ENCODE data around the gene URB1. TPM values are rescaled to one million over a fixed set of nuclear protein-coding genes. Genes with fewer than 3 reads are reported as not detected.

Gene URB1
- total and polyA plus RNA-seq, 2 of the 8 experiments (the other 6 are each of a cell fraction or from before 2014, with no cell fraction given), result 8.1 to 28.9 TPM

GRCh38 chr21:32321480-32321879 is 71.3 kb downstream of the URB1 start:
- H3K23me2 ChIP-seq (ENCODE audit: low read depth, low read length), result no peaks in the 10 kb centered on the region
- H3K14ac ChIP-seq (ENCODE audit: insufficient read length), result no peak overlapping the region
- no peaks in the 10 kb centered on the region for H3K79me2 ChIP-seq (ENCODE audit: control insufficient read depth in 1 of 2, insufficient read depth in 2 of 2, low read length in 2 of 2)
- no peak overlapping the region for H4K5ac ChIP-seq (ENCODE audit: insufficient read length, low read depth, low read length)
- no peak overlapping the region for H2BK20ac ChIP-seq (ENCODE audit: low read length)
- H3K18ac ChIP-seq (ENCODE audit: extremely low read depth, low read length), result no peak overlapping the region
- peaks cover 3% of the 10 kb centered on the region; the same call in 1 of the 2 replicates for H3K79me1 ChIP-seq (ENCODE audit: low read depth, low read length)
- no peak overlapping the region for H2AFZ ChIP-seq (ENCODE audit: low read length)
- no peak overlapping the region for H4K91ac ChIP-seq (replicated peaks; ENCODE audit: insufficient read length, low read length)
- H3K27ac ChIP-seq (ENCODE audit: low read depth, low read length), result no peak overlapping the region
- H3K9me3 ChIP-seq (ENCODE audit: insufficient read depth in 2 of 2, low read depth in 1 of 2, low read length in 1 of 2), result no peaks in the 10 kb centered on the region
- H3K56ac ChIP-seq (replicated peaks; ENCODE audit: insufficient read length, low read depth, low read length), result no peak overlapping the region
- DNase-seq (ENCODE audit: low read depth in 1 of 2, low spot score in 2 of 2) (no peak), FAIRE-seq (no peak)
- ChIA-PET POLR2A (ENCODE audit: partially characterized antibody) (no interaction called here), CTCF (ENCODE audit: partially characterized antibody) (interaction anchor here (1.1 kb wide), 1 partner anchor 13 kb away, joined by 4 read pairs; no protein-coding TSS in a partner anchor)
- H3K4me1 ChIP-seq (replicated peaks in 1 of 4; ENCODE audit: control insufficient read depth in 3 of 4, insufficient read depth in 4 of 4, low read length in 3 of 4), result no peaks in the 10 kb centered on the region
- peaks cover 50 to 93% (median 84%) of the 10 kb centered on the region in 4 experiments for H3K36me3 ChIP-seq (ENCODE audit: control insufficient read depth in 2 of 4, insufficient read depth in 4 of 4, low read length in 3 of 4)
- no peak overlapping the region for H3K23ac ChIP-seq (ENCODE audit: insufficient read length)
- 91% methylated on average over 13 of the region's 13 CpGs; no CpG with 5 or more reads in 1 of the 2 experiments for WGBS, 2 experiments (ENCODE audit: extremely low coverage in 1 of 2, insufficient coverage in 1 of 2, insufficient read length in 1 of 2, insufficient replicate concordance in 2 of 2, low coverage in 1 of 2, low lambda C conversion rate in 2 of 2, missing lambda C conversion rate in 1 of 2)
- H2BK5ac ChIP-seq (ENCODE audit: low read depth, low read length), result no peak overlapping the region
- peaks cover 0 to 11% of the 10 kb centered on the region in 2 experiments for H4K20me1 ChIP-seq (replicated peaks in 1 of 2; ENCODE audit: control insufficient read depth in 1 of 2, insufficient read depth in 2 of 2, low read length in 2 of 2)
- H3K4me3 ChIP-seq (ENCODE audit: extremely low read depth in 1 of 4, insufficient read depth in 2 of 4, low read depth in 3 of 4, low read length in 4 of 4), result no peak overlapping the region
- no peak overlapping the region for H2AK5ac ChIP-seq (ENCODE audit: low read depth, low read length)
- H4K8ac ChIP-seq (ENCODE audit: extremely low read depth, insufficient read depth, low read length), result no peak overlapping the region
- no peaks in the 10 kb centered on the region for H3K27me3 ChIP-seq (replicated peaks in 1 of 4; ENCODE audit: control insufficient read depth in 3 of 4, extremely low read depth in 1 of 4, insufficient read depth in 3 of 4, low read length in 3 of 4)
- H3K4ac ChIP-seq (replicated peaks; ENCODE audit: insufficient read length, low read depth, low read length), result no peak overlapping the region
- no peak overlapping the region for H2BK12ac ChIP-seq (ENCODE audit: low read depth, low read length)
- no peak overlapping the region for H3K9ac ChIP-seq (replicated peaks in 1 of 4; ENCODE audit: extremely low read depth in 1 of 4, low read depth in 3 of 4, low read length in 3 of 4)
- no peak overlapping the region for H3K4me2 ChIP-seq (ENCODE audit: insufficient read depth in 1 of 2, low read depth in 2 of 2, low read length in 2 of 2)
- H2BK15ac ChIP-seq (ENCODE audit: low read length), result no peak overlapping the region
- no peak overlapping the region for H2BK120ac ChIP-seq (replicated peaks; ENCODE audit: low read depth, low read length)
- TF ChIP-seq HDAC2 (IDR thresholded peaks at IDR 0.05; ENCODE audit: borderline replicate concordance in 1 of 2, low read depth in 2 of 2, low read length in 2 of 2), result no peak
- no peak for TF ChIP-seq RBBP5 (IDR thresholded peaks at IDR 0.05; ENCODE audit: borderline replicate concordance, low read depth, low read length)
- no peak for TF ChIP-seq POLR2AphosphoS5 (IDR thresholded peaks at IDR 0.05; ENCODE audit: low read depth, low read length)
- TF ChIP-seq SIX5 (IDR thresholded peaks at IDR 0.05; ENCODE audit: low read depth, low read length), result no peak
- no peak for TF ChIP-seq SIN3A (conservative IDR thresholded peaks at IDR 0.05 in 1 of 2, IDR thresholded peaks at IDR 0.05 in 1 of 2; ENCODE audit: low read depth in 1 of 2, low read length in 2 of 2)
- TF ChIP-seq CTBP2 (IDR thresholded peaks at IDR 0.05; ENCODE audit: borderline replicate concordance, insufficient read depth, insufficient read length, low read length), result no peak
- no peak for TF ChIP-seq NRF1 (IDR thresholded peaks at IDR 0.05; ENCODE audit: low read depth, low read length)
- TF ChIP-seq E2F6 (IDR thresholded peaks at IDR 0.05), result no peak
- no peak for TF ChIP-seq HDAC6 (IDR thresholded peaks at IDR 0.05; ENCODE audit: low read depth, low read length)
- TF ChIP-seq CHD2 (IDR thresholded peaks at IDR 0.05; ENCODE audit: low read length), result no peak
- TF ChIP-seq TAF7 (optimal IDR thresholded peaks at IDR 0.05; ENCODE audit: borderline replicate concordance, low read depth, low read length), result no peak
- TF ChIP-seq RFX5 (IDR thresholded peaks at IDR 0.05; ENCODE audit: borderline replicate concordance, low read depth, low read length), result no peak
- TF ChIP-seq KDM5A (IDR thresholded peaks at IDR 0.05; ENCODE audit: low read length), result no peak
